ENCODE results near the gene GALNT2.

DNA sequence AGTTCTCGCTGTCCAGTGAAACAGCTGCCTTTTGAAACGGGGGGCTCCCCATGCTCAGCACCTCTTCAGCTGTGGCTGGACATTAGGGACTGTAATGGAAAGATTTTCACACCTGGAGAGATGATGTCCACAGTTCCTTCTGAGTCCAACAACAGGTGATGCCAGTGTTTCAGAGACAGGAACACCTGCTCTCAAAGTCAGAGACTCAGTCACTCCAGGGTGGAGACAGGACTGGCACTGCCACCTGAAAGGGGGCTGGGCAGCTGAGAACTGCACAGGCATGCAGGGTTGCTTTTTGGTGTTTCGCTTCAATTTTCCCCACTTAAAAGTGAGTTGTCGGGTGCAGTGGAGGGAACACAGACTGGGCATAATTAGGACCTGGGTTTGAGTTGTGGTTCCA lies 124.8 kb downstream of the GALNT2 start:
- TF ChIP-seq, protein P1, sequence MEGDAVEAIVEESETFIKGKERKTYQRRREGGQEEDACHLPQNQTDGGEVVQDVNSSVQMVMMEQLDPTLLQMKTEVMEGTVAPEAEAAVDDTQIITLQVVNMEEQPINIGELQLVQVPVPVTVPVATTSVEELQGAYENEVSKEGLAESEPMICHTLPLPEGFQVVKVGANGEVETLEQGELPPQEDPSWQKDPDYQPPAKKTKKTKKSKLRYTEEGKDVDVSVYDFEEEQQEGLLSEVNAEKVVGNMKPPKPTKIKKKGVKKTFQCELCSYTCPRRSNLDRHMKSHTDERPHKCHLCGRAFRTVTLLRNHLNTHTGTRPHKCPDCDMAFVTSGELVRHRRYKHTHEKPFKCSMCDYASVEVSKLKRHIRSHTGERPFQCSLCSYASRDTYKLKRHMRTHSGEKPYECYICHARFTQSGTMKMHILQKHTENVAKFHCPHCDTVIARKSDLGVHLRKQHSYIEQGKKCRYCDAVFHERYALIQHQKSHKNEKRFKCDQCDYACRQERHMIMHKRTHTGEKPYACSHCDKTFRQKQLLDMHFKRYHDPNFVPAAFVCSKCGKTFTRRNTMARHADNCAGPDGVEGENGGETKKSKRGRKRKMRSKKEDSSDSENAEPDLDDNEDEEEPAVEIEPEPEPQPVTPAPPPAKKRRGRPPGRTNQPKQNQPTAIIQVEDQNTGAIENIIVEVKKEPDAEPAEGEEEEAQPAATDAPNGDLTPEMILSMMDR (IDR thresholded peaks at IDR 0.05) = no peak
- TF ChIP-seq POLR2A (IDR thresholded peaks at IDR 0.05) (no peak), EP300 (IDR thresholded peaks at IDR 0.05) (no peak)

Data from ovary (tissue), 3 donors.